K562 (cell line): ENCODE measurements around the gene SLC6A9.
A peak's percentile ranks its signal among the peaks of the same experiment; 100 is the strongest.

ENCODE experiments used
- ATF3 ChIP-seq, 2 experiments: fragments of 450-650 bp in 1 of 2; sonication (generic) in 1 of 2; formaldehyde crosslinking in 1 of 2; IDR thresholded peaks in 1 of 2; conservative IDR thresholded peaks in 1 of 2; 2 replicates each; pipeline versions ENCODE4 v1.6.1 to v1.8.1; 2016 to 2023; ENCODE audit warnings: mild to moderate bottlenecking in 2 of 2, moderate library complexity in 2 of 2, inconsistent platforms in 1 of 2, missing genetic modification reagents in 1 of 2
- EGR1 ChIP-seq: fragments of 450-650 bp; conservative IDR thresholded peaks from 2 replicates; pipeline ENCODE4 v1.6.1; 2017; ENCODE audit warnings: mild to moderate bottlenecking
- FOXK1 ChIP-seq: sonication (generic); formaldehyde crosslinking; IDR thresholded peaks from 2 replicates; pipeline ENCODE4 v1.8.0; 2022; ENCODE audit warnings: missing genetic modification reagents, mild to moderate bottlenecking, borderline replicate concordance
- JUN ChIP-seq, 2 experiments: sonication (generic) in 1 of 2; formaldehyde crosslinking in 1 of 2; IDR thresholded peaks; 2 replicates each; pipeline versions ENCODE4 v1.6.1 to v1.8.0; 2012 to 2022; ENCODE audit warnings: borderline replicate concordance in 2 of 2, mild to moderate bottlenecking in 2 of 2, improper control_type of control experiment in 1 of 2, low read depth in 1 of 2, low read length in 1 of 2, missing genetic modification reagents in 1 of 2
- NRF1 ChIP-seq, 2 experiments: fragments of 450-650 bp; IDR thresholded peaks in 1 of 2; conservative IDR thresholded peaks in 1 of 2; 2 replicates each; pipeline ENCODE4 v1.6.1; 2014; ENCODE audit warnings: mild to moderate bottlenecking in 2 of 2
- PHF8 ChIP-seq: fragments of 200-600 bp; sonication (generic); IDR thresholded peaks from 2 replicates; pipeline ENCODE4 v1.6.1; 2012; ENCODE audit warnings: mixed run types, mild to moderate bottlenecking, inconsistent platforms, low read length, moderate library complexity, borderline replicate concordance
- ZBTB40 ChIP-seq, 2 experiments: fragments of 450-650 bp in 1 of 2; sonication (generic) in 1 of 2; formaldehyde crosslinking in 1 of 2; IDR thresholded peaks; 2 replicates each; pipeline versions ENCODE4 v1.7.1 to v1.9.0; 2016 to 2022; ENCODE audit warnings: inconsistent platforms in 1 of 2, mild to moderate bottlenecking in 1 of 2, missing genetic modification reagents in 1 of 2
- ZFP36 ChIP-seq: fragments of 150-350 bp; IDR thresholded peaks from 2 replicates; pipeline ENCODE4 v1.6.1; 2018; ENCODE audit warnings: low read length, low read depth; ENCODE audit not compliant: partially characterized antibody
- ZNF311 ChIP-seq: fragments of 250-450 bp; sonication (Bioruptor Pico); IDR thresholded peaks from 2 replicates; pipeline ENCODE4 v1.4.0; 2020; ENCODE audit warnings: mild to moderate bottlenecking, moderate library complexity
- ZNF408 ChIP-seq: fragments of 250-450 bp; sonication (Bioruptor Pico); IDR thresholded peaks from 2 replicates; pipeline ENCODE4 v1.4.0; 2020; ENCODE audit warnings: low read depth, mild to moderate bottlenecking, moderate library complexity
- TF ChIP-seq, protein P1 (sequence below): IDR thresholded peaks from 3 replicates; pipeline ENCODE4 v1.6.1; 2011; ENCODE audit warnings: borderline replicate concordance, mild to moderate bottlenecking; ENCODE audit not compliant: insufficient read length, insufficient read depth
- TF ChIP-seq, protein P2 (sequence below): sonication (generic); formaldehyde crosslinking; IDR thresholded peaks from 2 replicates; pipeline ENCODE4 v1.8.0; 2022; ENCODE audit warnings: missing genetic modification reagents, mild to moderate bottlenecking, moderate library complexity, borderline replicate concordance
- TF ChIP-seq, protein P3 (sequence below): fragments of 450-650 bp; formaldehyde crosslinking; IDR thresholded peaks from 2 replicates; pipeline ENCODE4 v1.4.0; 2022; ENCODE audit warnings: missing genetic modification characterization
- TF ChIP-seq, protein P4 (sequence below), 3 experiments: IDR thresholded peaks in 2 of 3; conservative IDR thresholded peaks in 1 of 3; 2 replicates each; pipeline ENCODE4 v1.5.1; 2011 to 2012; ENCODE audit warnings: low read length in 3 of 3, mild to moderate bottlenecking in 3 of 3, control low read depth in 2 of 3, improper control_type of control experiment in 1 of 3, inconsistent platforms in 1 of 3, low read depth in 1 of 3, mixed read lengths in 1 of 3, moderate library complexity in 1 of 3; ENCODE audit not compliant: insufficient read depth in 2 of 3

DNA sequence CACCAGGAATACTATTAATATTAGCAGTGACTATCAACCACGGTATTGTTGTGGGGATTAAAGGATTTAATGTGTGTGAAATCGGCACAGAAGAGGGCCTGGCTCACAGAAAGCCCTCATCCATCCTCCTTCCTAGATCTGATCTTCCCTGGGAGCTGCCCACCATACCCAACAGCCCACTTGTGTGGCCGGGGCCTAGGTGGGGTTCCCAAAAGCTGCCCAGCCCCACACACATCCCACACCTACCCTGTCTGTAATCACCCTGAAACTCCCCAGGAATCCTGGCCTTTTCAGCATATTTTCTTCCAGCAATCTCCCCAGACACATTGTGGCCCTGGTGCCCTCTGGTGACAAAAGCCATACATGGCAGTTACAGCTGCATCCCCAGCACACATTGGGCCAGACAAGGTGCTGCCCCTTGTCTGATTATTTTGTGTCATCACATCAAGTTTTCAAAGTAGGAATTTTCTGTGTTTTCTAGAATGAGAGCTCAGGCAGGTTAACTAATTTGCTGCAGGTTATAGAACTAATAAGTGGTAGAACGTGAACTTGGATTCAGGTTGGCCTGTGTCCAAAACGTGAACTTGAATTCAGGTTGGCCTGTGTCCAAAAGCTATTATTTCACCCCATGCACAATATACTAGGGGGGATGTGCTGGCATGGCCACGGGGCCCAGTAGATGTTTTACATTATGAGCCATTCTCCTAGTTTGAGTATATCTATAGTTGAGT, 5.3 kb upstream of the SLC6A9 start:
- TF ChIP-seq EGR1 (no peak), ZNF408 (no peak), JUN (IDR thresholded peaks at IDR 0.05; ENCODE audit: borderline replicate concordance, low read depth, low read length) (0 out of 2 replicates have a peak, but pooled peaks have one; percentile 7), JUN (CRISPR knock-in tag; IDR thresholded peaks at IDR 0.05; ENCODE audit: borderline replicate concordance) (no peak), PHF8 (no peak), ATF3 (IDR thresholded peaks at IDR 0.05) (no peak), ATF3 (CRISPR knock-in tag; conservative IDR thresholded peaks at IDR 0.05) (no peak), ZBTB40 (IDR thresholded peaks at IDR 0.05) (0 out of 2 replicates have a peak, but pooled peaks have one; percentile 21), ZBTB40 (CRISPR knock-in tag; IDR thresholded peaks at IDR 0.05) (no peak), ZNF311 (no peak), ZFP36 (no peak), FOXK1 (CRISPR knock-in tag) (no peak), NRF1 (conservative IDR thresholded peaks at IDR 0.05 in 1 of 2, IDR thresholded peaks at IDR 0.05 in 1 of 2) (no peak)
- TF ChIP-seq, protein P1, sequence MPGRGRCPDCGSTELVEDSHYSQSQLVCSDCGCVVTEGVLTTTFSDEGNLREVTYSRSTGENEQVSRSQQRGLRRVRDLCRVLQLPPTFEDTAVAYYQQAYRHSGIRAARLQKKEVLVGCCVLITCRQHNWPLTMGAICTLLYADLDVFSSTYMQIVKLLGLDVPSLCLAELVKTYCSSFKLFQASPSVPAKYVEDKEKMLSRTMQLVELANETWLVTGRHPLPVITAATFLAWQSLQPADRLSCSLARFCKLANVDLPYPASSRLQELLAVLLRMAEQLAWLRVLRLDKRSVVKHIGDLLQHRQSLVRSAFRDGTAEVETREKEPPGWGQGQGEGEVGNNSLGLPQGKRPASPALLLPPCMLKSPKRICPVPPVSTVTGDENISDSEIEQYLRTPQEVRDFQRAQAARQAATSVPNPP = no peak
- TF ChIP-seq, protein P2, sequence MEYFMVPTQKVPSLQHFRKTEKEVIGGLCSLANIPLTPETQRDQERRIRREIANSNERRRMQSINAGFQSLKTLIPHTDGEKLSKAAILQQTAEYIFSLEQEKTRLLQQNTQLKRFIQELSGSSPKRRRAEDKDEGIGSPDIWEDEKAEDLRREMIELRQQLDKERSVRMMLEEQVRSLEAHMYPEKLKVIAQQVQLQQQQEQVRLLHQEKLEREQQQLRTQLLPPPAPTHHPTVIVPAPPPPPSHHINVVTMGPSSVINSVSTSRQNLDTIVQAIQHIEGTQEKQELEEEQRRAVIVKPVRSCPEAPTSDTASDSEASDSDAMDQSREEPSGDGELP = no peak
- TF ChIP-seq, protein P3, sequence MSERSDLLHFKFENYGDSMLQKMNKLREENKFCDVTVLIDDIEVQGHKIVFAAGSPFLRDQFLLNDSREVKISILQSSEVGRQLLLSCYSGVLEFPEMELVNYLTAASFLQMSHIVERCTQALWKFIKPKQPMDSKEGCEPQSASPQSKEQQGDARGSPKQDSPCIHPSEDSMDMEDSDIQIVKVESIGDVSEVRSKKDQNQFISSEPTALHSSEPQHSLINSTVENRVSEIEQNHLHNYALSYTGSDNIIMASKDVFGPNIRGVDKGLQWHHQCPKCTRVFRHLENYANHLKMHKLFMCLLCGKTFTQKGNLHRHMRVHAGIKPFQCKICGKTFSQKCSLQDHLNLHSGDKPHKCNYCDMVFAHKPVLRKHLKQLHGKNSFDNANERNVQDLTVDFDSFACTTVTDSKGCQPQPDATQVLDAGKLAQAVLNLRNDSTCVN (CRISPR knock-in tag) = no peak
- TF ChIP-seq, protein P4, sequence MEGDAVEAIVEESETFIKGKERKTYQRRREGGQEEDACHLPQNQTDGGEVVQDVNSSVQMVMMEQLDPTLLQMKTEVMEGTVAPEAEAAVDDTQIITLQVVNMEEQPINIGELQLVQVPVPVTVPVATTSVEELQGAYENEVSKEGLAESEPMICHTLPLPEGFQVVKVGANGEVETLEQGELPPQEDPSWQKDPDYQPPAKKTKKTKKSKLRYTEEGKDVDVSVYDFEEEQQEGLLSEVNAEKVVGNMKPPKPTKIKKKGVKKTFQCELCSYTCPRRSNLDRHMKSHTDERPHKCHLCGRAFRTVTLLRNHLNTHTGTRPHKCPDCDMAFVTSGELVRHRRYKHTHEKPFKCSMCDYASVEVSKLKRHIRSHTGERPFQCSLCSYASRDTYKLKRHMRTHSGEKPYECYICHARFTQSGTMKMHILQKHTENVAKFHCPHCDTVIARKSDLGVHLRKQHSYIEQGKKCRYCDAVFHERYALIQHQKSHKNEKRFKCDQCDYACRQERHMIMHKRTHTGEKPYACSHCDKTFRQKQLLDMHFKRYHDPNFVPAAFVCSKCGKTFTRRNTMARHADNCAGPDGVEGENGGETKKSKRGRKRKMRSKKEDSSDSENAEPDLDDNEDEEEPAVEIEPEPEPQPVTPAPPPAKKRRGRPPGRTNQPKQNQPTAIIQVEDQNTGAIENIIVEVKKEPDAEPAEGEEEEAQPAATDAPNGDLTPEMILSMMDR (IDR thresholded peaks at IDR 0.05 in 2 of 3, conservative IDR thresholded peaks at IDR 0.05 in 1 of 3; ENCODE audit: insufficient read depth in 2 of 3, low read depth in 1 of 3, low read length in 3 of 3) = peak; percentile 94 to 95 (median 95)
